H1 (cell line): ENCODE measurements around the gene PLA2G4E. TPM values are rescaled to one million over a fixed set of nuclear protein-coding genes. Genes with fewer than 3 reads are reported as not detected.

Experiments used
- CTCF ChIA-PET: fragments of 300-600 bp; sonication (Branson Sonifier 250); formaldehyde crosslinking; loops from one replicate; lab custom pipeline; 2021; ENCODE audit not compliant: partially characterized antibody; lab: Charles Lee
- POLR2A ChIA-PET: fragments of 300-600 bp; sonication (Branson Sonifier 250); formaldehyde crosslinking; loops from one replicate; lab custom pipeline; 2021; ENCODE audit warnings: inconsistent platforms; ENCODE audit not compliant: partially characterized antibody; lab: Charles Lee
- DNase-seq, 2 experiments: peaks; one replicate each; pipeline versions ENCODE4 v3.0.0 to v3.0.0-alpha.2; 2010 to 2022; ENCODE audit warnings: low spot score in 2 of 2, low read depth in 1 of 2, mixed read lengths in 1 of 2
- FAIRE-seq: peaks from 2 replicates; lab custom pipeline; 2011; peaks lifted over from hg19 to GRCh38; lab: Jason Lieb, UNC
- H2AFZ ChIP-seq: 2 replicates; pipeline ENCODE4 v1.8.1; 2012; ENCODE audit warnings: low read length, inconsistent platforms
- H2AK5ac ChIP-seq: 2 replicates; pipeline ENCODE4 v1.6.1; 2013; ENCODE audit warnings: low read depth, low read length
- H2BK120ac ChIP-seq: replicated peaks from 2 replicates; pipeline ENCODE3; 2013; ENCODE audit warnings: low read depth, low read length, inconsistent platforms
- H2BK12ac ChIP-seq: 2 replicates; pipeline ENCODE4 v1.6.1; 2013; ENCODE audit warnings: low read depth, low read length
- H2BK15ac ChIP-seq: 2 replicates; pipeline ENCODE4 v1.6.1; 2013; ENCODE audit warnings: low read length
- H2BK20ac ChIP-seq: 2 replicates; pipeline ENCODE4 v1.6.1; 2013; ENCODE audit warnings: low read length
- H2BK5ac ChIP-seq: 2 replicates; pipeline ENCODE4 v1.6.1; 2013; ENCODE audit warnings: low read depth, low read length
- H3K14ac ChIP-seq: 2 replicates; pipeline ENCODE4 v1.6.1; 2013; ENCODE audit warnings: inconsistent platforms; ENCODE audit not compliant: insufficient read length
- H3K18ac ChIP-seq: 2 replicates; pipeline ENCODE4 v1.6.1; 2013; ENCODE audit warnings: low read length; ENCODE audit errors: extremely low read depth
- H3K23ac ChIP-seq: 2 replicates; pipeline ENCODE4 v1.6.1; 2013; ENCODE audit warnings: inconsistent platforms; ENCODE audit not compliant: insufficient read length
- H3K23me2 ChIP-seq: 2 replicates; pipeline ENCODE4 v1.6.1; 2013; ENCODE audit warnings: low read depth, low read length
- H3K27ac ChIP-seq: 2 replicates; pipeline ENCODE4 v1.6.1; 2011; ENCODE audit warnings: low read depth, low read length, inconsistent platforms
- H3K27me3 ChIP-seq, 4 experiments: replicated peaks in 1 of 4; 1 replicate in 1 of 4; 2 replicates in 3 of 4; pipeline versions ENCODE4 v1.6.1 to v1.8.1; 2011 to 2013; ENCODE audit warnings: low read length in 3 of 4, mild to moderate bottlenecking in 3 of 4, inconsistent platforms in 2 of 4, mixed read lengths in 2 of 4, moderate library complexity in 1 of 4; ENCODE audit not compliant: control insufficient read depth in 3 of 4, insufficient read depth in 3 of 4; ENCODE audit errors: extremely low read depth in 1 of 4
- H3K36me3 ChIP-seq, 4 experiments: 2 replicates each; pipeline versions ENCODE4 v1.6.1 to v1.8.1; 2011 to 2013; ENCODE audit warnings: mild to moderate bottlenecking in 4 of 4, low read length in 3 of 4, moderate library complexity in 2 of 4, control low read depth in 1 of 4, inconsistent platforms in 1 of 4; ENCODE audit not compliant: insufficient read depth in 4 of 4, control insufficient read depth in 2 of 4
- H3K4ac ChIP-seq: replicated peaks from 2 replicates; pipeline ENCODE3; 2013; ENCODE audit warnings: low read length, low read depth, mixed read lengths, inconsistent platforms; ENCODE audit not compliant: insufficient read length
- H3K4me1 ChIP-seq, 4 experiments: replicated peaks in 1 of 4; 1 replicate in 1 of 4; 2 replicates in 3 of 4; pipeline versions ENCODE4 v1.6.1 to v1.8.1; 2011 to 2013; ENCODE audit warnings: low read length in 3 of 4, inconsistent platforms in 2 of 4, mixed read lengths in 1 of 4; ENCODE audit not compliant: insufficient read depth in 4 of 4, control insufficient read depth in 3 of 4
- H3K4me2 ChIP-seq, 2 experiments: 2 replicates each; pipeline versions ENCODE4 v1.6.1 to v1.8.1; 2011 to 2013; ENCODE audit warnings: low read depth in 2 of 2, low read length in 2 of 2, control low read depth in 1 of 2, inconsistent platforms in 1 of 2, mild to moderate bottlenecking in 1 of 2; ENCODE audit not compliant: insufficient read depth in 1 of 2
- H3K4me3 ChIP-seq, 4 experiments: fragments of 200-600, 300-600 bp in 1 of 4; sonication (generic), shearing (Covaris generic), sonication (Bioruptor Twin) in 1 of 4; 2 replicates each; pipeline versions ENCODE4 v1.5.1 to v1.8.1; 2011 to 2016; ENCODE audit warnings: low read length in 4 of 4, low read depth in 3 of 4, control low read depth in 2 of 4, inconsistent platforms in 2 of 4, mild to moderate bottlenecking in 2 of 4, mixed read lengths in 1 of 4, moderate library complexity in 1 of 4; ENCODE audit not compliant: insufficient read depth in 2 of 4; ENCODE audit errors: extremely low read depth in 1 of 4
- H3K56ac ChIP-seq: replicated peaks from 2 replicates; pipeline ENCODE3; 2013; ENCODE audit warnings: low read depth, mild to moderate bottlenecking, mixed read lengths, low read length, inconsistent platforms; ENCODE audit not compliant: insufficient read length
- H3K79me1 ChIP-seq: 2 replicates; pipeline ENCODE4 v1.6.1; 2013; ENCODE audit warnings: low read depth, low read length, control low read depth
- H3K79me2 ChIP-seq, 2 experiments: 2 replicates each; pipeline versions ENCODE4 v1.6.1 to v1.8.1; 2012 to 2013; ENCODE audit warnings: low read length in 2 of 2, mild to moderate bottlenecking in 2 of 2, inconsistent platforms in 1 of 2; ENCODE audit not compliant: insufficient read depth in 2 of 2, control insufficient read depth in 1 of 2
- H3K9ac ChIP-seq, 4 experiments: replicated peaks in 1 of 4; 1 replicate in 1 of 4; 2 replicates in 3 of 4; pipeline versions ENCODE4 v1.6.1 to v1.8.1; 2011 to 2013; ENCODE audit warnings: low read depth in 3 of 4, low read length in 3 of 4, control low read depth in 2 of 4, mild to moderate bottlenecking in 2 of 4, moderate library complexity in 2 of 4, inconsistent platforms in 1 of 4; ENCODE audit errors: extremely low read depth in 1 of 4
- H3K9me3 ChIP-seq, 2 experiments: 2 replicates each; pipeline versions ENCODE4 v1.6.1 to v1.8.1; 2012 to 2013; ENCODE audit warnings: mild to moderate bottlenecking in 2 of 2, moderate library complexity in 2 of 2, control low read depth in 1 of 2, inconsistent platforms in 1 of 2, low read depth in 1 of 2, low read length in 1 of 2, mixed read lengths in 1 of 2; ENCODE audit not compliant: insufficient read depth in 2 of 2
- H4K20me1 ChIP-seq, 2 experiments: replicated peaks in 1 of 2; 2 replicates each; pipeline versions ENCODE3 to v1.8.1; 2011 to 2013; ENCODE audit warnings: inconsistent platforms in 2 of 2, low read length in 2 of 2, mild to moderate bottlenecking in 1 of 2; ENCODE audit not compliant: insufficient read depth in 2 of 2, control insufficient read depth in 1 of 2
- H4K5ac ChIP-seq: 2 replicates; pipeline ENCODE4 v1.6.1; 2013; ENCODE audit warnings: low read length, low read depth, mixed read lengths, inconsistent platforms; ENCODE audit not compliant: insufficient read length
- H4K8ac ChIP-seq: 2 replicates; pipeline ENCODE4 v1.8.0; 2013; ENCODE audit warnings: mild to moderate bottlenecking, moderate library complexity, low read length, inconsistent platforms; ENCODE audit not compliant: insufficient read depth; ENCODE audit errors: extremely low read depth
- H4K91ac ChIP-seq: replicated peaks from 2 replicates; pipeline ENCODE3; 2013; ENCODE audit warnings: low read length, mixed read lengths, inconsistent platforms; ENCODE audit not compliant: insufficient read length
- CREB1 ChIP-seq: IDR thresholded peaks from 2 replicates; pipeline ENCODE4 v1.6.1; 2012; ENCODE audit warnings: inconsistent platforms
- GTF2F1 ChIP-seq: IDR thresholded peaks from 2 replicates; pipeline ENCODE4 v1.6.1; 2012; ENCODE audit warnings: low read depth, low read length, improper control_type of control experiment, borderline replicate concordance
- WGBS, 2 experiments: shearing (Covaris generic) in 1 of 2; methylation state at CpG; one replicate each; pipeline versions ENCODE4 v1.1.6 to v1.1.7; 2013 to 2015; ENCODE audit warnings: low lambda C conversion rate in 2 of 2, mixed read lengths in 2 of 2, inconsistent platforms in 1 of 2, low coverage in 1 of 2, missing lambda C conversion rate in 1 of 2; ENCODE audit not compliant: insufficient replicate concordance in 2 of 2, insufficient coverage in 1 of 2, insufficient read length in 1 of 2; ENCODE audit errors: extremely low coverage in 1 of 2, missing lambda C conversion rate in 1 of 2; 5-methylcytosine and 5-hydroxymethylcytosine counted together
- polyA plus RNA-seq, 7 experiments: library from polyadenylated mRNA; depleted of rRNA in 3 of 7; stranded (reverse) in 5 of 7; unstranded in 2 of 7; fragments of >200 nt in 5 of 7; fragments of 200-250 nt in 2 of 7; gene quantifications; 1 replicate in 5 of 7; 2 replicates in 1 of 7; 4 replicates in 1 of 7; pipeline versions ENCODE4 v1.2.1 to v1.2.3, GENCODE V29; 2011 to 2013; ENCODE audit warnings: missing spikeins in 2 of 7, mixed read lengths in 2 of 7
- total RNA-seq: library from RNA; stranded (reverse); fragmentation: NEBNext Ultra II Directional; extraction: Animal tissue kit (Norgen Biotek cat#: 25700); gene quantifications from 2 replicates; pipeline ENCODE4 v1.2.1, GENCODE V29; 2021

Gene PLA2G4E
- total and polyA plus RNA-seq, 2 of the 8 experiments (the other 6 are each of a cell fraction or from before 2014, with no cell fraction given) = 0.03 TPM; not detected in 1

DNA sequence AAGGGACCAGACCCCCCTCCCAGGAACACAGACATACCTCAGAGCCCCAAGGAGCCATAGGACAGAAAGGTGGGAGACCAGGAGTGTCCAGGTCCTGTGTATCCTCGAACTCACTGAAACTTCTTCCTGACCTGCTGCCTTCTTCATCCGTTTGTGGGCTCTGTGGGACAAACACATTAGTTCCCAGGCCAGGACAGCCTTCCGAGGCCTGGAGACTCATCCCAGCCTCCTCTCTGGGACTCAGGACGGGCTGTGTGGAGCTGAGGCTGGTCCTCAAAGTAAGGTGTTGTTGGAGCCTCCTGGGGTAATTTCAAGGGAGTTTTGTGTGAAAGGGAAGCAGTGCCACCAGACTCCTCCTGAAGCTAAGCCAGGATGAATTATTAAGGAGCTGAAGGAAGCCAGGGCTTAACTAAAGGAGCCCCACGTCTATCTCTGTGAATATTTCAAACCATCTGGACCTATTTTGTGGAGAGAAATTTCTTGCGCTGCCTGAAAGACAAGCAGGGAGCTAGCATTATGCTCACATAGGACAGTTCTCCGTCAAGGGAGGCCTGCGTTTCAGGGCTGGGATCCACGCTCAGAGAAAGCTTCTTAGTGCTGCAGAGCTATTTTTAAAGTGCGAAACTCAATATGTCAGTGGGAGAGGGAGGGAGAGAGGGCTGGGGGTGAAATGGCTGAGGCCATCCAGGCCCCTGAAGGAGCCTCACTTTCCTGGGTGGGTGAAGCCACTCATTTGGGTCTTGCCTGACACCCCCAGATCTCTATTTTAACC, 29.8 kb upstream of the PLA2G4E start:
- Histone ChIP-seq H3K56ac (no peak overlapping the region), H3K23ac (no peak overlapping the region), H2BK5ac (no peak overlapping the region), H2BK15ac (no peak overlapping the region), H3K36me3 (no peaks in the 10 kb centered on the region), H2AK5ac (no peak overlapping the region), H3K14ac (no peak overlapping the region), H3K4me3 (no peak overlapping the region), H3K9ac (no peak overlapping the region), H2AFZ (no peak overlapping the region), H2BK120ac (no peak overlapping the region), H3K9me3 (no peaks in the 10 kb centered on the region), H3K4me2 (no peak overlapping the region), H3K18ac (no peak overlapping the region), H3K27me3 (no peaks in the 10 kb centered on the region), H3K79me1 (no peaks in the 10 kb centered on the region), H3K4me1 (peaks cover 0 to 6% (median 3%) of the 10 kb centered on the region in 4 experiments; a peak in 5 of 7 replicates), H4K8ac (no peak overlapping the region), H3K23me2 (no peaks in the 10 kb centered on the region), H4K5ac (no peak overlapping the region), H4K91ac (no peak overlapping the region), H3K79me2 (no peaks in the 10 kb centered on the region), H3K27ac (no peak overlapping the region), H2BK20ac (no peak overlapping the region), H2BK12ac (no peak overlapping the region), H4K20me1 (no peaks in the 10 kb centered on the region), H3K4ac (no peak overlapping the region)
- 85% methylated on average over 10 of the region's 10 CpGs; no CpG with 5 or more reads in 1 of the 2 experiments for WGBS, 2 experiments
- FAIRE-seq = no peak
- DNase-seq = peak in 1 of 2 experiments; percentile 28
- POLR2A ChIA-PET = interaction anchor here (1.1 kb wide), 1 partner anchor 23 kb away, joined by 3 read pairs; no protein-coding TSS in a partner anchor
- CTCF ChIA-PET = interaction anchor here (1.2 to 8.8 kb wide), 5 partner anchors 10 to 87 kb away, joined by 5 to 185 read pairs (median 6); no protein-coding TSS in a partner anchor
- TF ChIP-seq CREB1 (no peak), GTF2F1 (no peak)
